DMS153 (cell line): ENCODE results near the gene RBM48.
"Not testable (repeated sequence)": the region's sequence is repeated elsewhere in the genome, so short reads cannot be mapped to it uniquely, and the experiment has no call there.

ENCODE experiments used
- DNase-seq: peaks from one replicate; lab custom pipeline; 2025; lab: John Stamatoyannopoulos, UW

The RBM48 gene

DNA sequence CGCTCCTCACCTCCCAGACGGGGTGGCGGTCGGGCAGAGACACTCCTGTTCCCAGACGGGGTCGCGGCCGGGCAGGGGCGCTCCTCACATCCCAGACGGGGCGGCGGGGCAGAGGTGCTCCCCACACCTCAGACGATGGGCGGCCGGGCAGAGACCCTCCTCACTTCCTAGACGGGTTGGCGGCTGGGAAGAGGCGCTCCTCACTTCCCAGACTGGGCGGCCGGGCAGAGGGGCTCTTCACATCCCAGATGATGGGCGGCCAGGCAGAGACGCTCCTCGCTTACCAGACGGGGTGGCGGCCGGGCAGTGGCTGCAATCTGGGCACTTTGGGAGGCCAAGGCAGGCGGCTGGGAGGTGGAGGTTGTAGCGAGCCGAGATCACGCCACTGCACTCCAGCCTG lies 16.5 kb downstream of the RBM48 start:
- not testable (repeated sequence) for DNase-seq

DNA sequence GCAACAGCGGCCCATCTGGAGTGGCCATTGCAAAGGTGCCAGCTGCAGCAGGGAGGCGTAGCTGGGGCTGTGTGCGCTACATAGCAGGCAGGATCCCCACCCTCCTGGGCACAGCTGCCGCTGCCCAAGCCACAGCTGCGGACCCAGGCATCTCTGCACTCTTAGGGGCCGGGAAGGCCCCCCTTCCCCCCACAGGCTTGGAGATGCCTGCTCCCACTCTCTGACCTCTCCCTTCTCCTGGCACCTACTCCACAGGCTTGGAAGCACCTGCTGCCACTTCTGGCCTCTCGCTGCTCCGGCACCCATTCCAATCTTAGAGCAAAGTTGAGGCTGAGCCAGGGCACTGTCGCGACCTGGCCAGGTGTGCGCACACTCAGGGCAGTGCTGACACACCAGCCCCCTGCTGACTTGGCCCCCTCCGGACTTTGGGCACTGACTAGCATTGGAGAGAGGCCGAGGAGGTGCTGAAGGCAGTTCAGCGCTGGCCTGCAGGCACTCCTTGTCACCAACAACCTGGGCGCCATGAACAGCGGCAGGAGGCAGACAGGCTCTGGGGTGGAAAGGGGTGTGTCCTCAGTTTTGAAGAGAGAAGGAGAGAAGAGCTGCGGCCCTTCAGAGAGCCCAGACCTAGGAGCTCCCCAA lies 18.4 kb downstream of the RBM48 start:
- DNase-seq: no peak

DNA sequence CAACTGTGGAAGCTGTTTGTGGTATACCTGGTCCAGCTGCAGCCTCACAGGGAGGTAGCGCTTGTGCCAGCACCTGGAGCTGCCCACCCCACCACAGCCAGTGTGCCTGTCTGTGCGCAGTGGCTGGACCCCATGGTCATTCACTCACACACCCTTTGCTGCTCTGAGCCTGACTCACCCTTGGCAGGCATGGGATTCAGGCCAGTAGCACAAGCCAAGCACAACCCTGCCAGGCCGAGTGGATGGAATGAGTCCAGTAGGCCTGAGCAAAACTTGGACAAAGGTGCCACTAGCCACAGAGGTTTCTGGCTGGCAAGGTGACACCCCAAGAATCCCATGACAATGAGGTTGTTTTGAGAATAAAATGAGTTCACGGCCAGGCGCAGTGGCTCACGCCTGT lies 19.0 kb downstream of the RBM48 start:
- DNase-seq: no peak

DNA sequence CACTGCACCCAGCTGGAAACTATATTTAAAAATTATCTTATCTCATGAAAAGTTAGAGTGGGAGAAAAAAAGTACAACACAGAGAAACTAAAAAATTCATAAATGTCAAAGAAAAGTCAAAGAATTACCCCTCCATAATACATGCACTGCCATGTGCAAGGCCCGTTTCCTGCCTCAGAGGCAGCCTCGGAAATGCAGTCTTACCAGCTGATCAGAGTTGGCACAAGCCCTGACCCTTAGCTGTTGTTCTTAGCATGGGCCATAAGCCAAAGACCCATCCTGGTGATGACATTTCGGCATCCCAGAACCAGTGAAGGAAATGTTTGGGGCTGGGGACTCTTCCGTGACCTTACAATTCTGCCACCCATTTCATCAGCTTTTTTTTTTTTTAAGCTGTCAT lies 21.6 kb downstream of the RBM48 start:
- no peak for DNase-seq

DNA sequence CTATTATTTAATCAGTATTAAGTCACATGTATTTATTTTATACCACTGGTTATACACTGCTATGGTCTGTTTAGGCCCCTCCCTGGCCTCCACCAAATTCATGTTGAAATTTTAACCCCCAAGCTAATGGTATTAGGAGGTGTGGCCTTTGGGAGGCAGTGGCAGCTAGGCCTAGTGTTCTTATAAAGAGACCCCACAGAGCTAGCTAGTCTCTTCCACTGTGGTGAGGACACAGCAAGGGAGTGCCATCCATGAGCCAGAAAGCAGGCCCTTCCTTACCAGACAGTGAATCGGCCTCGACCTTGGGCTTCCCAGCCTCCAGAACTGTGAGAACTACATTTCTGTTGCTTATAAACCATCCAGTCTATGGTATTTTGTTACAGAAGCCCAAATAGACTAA lies 28.7 kb downstream of the RBM48 start:
- no peak for DNase-seq

DNA sequence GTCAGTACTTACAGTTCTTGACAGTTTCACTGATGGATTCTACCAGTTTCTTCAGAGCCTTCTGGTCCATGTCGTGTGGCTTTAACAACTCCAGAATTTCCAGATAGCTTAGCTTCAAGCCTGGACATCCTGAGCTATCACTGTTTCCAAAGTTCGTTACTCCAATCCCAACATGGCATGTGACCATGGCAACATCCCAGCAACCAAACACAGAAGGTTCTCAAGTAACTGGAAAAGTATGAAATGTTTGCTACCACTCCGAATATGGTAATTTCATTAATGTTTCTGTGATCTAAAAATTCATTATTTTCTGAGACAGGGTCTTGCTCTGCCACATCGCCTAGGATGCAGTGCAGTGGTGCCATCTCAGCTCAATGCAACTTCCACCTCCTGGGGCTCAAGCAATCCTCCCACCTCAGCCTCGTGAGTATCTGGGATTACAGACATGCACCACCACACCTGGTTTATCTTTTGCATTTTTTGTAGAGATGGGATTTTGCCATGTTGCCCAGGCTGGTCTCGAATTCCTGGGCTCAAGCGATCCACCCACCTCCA lies 29.3 kb downstream of the RBM48 start:
- no peak for DNase-seq

DNA sequence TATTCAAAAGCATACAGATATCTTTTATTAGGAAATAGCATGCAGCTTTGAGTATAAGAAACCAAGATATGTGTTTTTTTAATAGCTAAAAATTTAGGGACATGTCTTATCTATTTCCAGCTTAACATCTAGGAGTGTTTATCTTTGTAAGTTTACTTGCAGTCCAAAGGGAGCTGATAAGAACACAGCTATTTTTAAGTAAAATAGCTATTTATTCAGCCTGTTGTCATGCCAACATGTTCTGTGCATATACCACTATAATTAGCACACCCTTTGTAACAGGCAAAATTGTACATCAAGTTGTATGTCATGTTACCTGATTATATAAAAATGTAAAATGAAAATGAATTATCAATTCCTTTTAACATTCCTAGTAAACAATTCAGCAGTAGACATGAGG lies 32.0 kb downstream of the RBM48 start:
- DNase-seq: no peak

DNA sequence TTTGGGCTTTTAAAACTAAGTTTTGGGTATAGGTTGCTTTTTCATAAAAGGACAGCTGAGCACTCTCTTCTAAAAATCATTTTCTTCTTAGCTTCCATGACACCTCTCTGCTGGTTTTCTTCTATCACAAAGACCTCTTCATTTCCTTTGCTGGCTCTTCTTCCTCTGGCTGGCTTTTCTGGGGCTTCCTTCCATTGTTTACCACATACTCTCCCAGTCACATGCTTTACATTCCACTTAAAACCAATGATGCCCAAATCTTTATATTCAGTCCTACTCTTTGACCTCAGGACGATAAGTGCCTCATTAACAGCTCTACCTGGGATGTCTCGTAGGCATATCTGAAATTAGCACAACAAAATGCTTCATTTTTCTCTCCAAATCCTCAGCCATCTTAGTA lies 34.8 kb downstream of the RBM48 start:
- DNase-seq: no peak

DNA sequence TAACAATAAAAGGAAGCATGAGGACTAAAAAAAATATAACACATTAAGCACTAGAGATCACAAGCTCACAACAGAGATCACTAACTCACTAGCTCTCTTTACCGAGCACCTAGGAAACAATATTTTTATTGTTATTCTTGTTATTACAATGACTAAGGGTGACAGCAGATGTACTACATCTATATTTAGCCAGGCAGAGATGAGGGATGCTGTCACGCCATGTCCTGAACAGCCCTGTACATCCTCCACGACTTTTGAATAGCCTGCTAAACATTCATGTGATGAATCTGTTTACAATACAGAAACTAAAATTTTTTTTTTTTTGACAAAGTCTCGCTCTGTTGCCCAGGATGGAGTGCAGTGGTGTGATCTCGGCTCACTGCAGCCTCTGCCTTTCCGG lies 38.9 kb downstream of the RBM48 start:
- DNase-seq: no peak

DNA sequence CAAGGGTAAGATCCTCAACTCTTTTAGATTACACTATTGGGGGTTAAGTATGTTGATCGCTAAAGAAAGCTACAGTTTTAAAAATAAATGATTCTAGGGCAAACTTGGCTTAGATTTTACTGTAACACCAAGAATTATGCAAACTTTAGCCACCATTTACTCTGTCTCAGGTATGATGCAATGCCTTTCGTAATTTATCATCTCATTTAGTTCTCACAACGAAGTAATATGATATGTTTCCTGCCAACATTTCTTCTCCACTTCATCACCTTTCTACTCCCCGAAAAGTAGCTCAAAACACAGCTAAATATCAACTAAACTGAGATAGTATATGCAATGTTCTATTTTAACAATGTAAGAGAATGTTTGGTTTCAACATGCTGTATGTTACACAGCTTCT lies 40.5 kb downstream of the RBM48 start:
- DNase-seq: no peak

DNA sequence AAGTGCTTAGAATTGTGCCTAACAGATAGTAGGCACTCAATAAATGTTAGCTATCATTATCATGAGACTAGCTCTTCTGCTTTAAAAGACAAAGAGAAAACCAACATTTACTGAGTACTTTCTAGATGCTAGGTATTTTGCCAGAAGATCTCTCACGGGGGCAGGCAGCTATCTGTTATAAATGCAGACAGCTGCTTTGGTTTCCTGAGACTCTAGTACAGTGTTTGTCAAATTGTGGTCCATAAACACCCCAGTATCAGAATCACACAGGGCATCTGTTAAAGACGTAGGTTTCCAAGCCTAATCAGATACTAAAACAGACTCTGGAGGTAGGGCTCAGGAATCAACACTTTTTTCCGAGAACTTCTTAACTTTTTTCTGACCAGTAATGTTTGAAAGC lies 47.7 kb downstream of the RBM48 start:
- DNase-seq: no peak

DNA sequence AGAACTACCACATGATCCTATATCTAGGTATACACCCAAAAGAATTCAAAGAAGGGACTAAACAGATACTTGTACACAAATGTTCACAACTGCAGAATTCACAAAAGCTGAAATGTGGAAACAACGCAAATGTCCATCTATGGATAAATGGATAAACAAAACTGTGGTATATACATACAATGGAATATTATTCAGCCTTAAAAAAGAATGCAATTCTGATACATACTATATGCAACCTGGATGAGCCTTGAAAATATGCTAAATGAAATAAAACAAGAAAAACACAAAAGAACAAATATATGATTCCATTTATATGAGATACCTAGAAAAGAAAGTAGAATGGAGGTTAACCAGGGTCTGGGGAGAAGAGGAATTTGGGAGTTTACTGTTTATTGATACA lies 54.4 kb downstream of the RBM48 start:
- DNase-seq: no peak

DNA sequence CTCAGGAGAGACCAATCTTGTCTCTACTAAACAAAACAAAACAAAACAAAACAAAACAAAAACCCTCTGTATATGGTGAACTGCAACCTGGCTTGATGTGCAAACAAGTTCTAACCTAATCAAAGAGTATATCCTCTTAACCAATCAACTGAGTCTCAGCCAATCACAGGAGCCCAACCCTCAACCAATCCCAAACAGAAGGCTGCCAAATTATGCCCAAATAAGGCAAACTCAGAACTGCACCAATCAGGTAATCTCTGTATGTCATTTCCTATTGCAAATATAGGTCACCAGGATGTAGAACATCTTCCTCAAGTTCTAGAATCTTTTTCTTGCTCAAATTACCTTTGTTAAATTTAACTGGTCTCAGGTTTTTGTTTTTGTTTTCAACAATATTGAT lies 56.4 kb downstream of the RBM48 start:
- no peak for DNase-seq

DNA sequence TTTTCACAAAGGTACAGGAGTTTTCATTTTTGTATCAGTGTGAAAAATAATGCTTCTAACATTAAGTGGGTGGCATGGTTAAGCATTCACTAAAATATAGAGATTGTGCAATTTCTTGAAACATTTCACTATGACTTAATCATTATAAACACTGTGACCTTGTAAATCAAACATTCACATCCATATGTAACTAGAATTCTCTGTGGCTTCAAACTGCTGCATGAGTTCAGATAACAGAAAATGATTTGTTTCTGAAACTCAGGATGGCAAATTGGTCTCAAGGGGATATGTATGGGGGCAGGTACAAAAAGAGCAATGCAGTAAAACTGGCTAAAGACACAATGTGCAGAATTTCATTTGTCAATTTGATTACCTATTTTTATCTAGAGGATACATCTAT lies 57.8 kb downstream of the RBM48 start:
- no peak for DNase-seq

DNA sequence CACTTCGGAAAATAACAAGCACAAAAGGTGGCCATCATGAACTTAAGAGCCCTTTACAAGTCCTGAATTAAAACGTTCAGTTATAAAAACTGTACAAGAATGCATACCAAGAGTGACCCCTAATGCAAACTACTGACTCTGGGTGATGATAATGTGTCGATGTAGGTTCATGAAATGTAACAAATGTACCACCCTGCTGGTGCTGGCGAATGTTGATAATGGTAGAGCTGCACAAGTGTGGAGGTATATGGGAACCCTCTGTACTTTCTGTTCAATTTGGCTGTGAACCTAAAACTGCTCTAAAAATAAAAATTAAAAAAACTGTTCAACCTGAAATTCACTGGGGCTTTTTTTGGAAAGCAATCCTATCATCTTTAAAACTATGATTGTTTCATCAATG lies 58.2 kb downstream of the RBM48 start:
- no peak for DNase-seq
